Breast epithelium (tissue), 4 donors: ENCODE measurements around the gene TXNRD2. TPM values are rescaled to one million over a fixed set of nuclear protein-coding genes. Genes with fewer than 3 reads are reported as not detected.

ENCODE experiments used
- DNase-seq, 2 donors: peaks; one replicate each; pipeline ENCODE4 v3.0.0-alpha.2; 2019; ENCODE audit warnings: low spot score in 2 of 2
- H3K27ac ChIP-seq, 2 donors: fragments of 200-600 bp; sonication (generic) in 1 of 2; one replicate each; pipeline ENCODE4 v1.5.1; 2016 to 2019; ENCODE audit warnings: mild to moderate bottlenecking in 1 of 2
- H3K27me3 ChIP-seq, 2 donors: fragments of 200-600 bp; sonication (generic) in 1 of 2; one replicate each; pipeline versions ENCODE4 v1.5.1 to v1.6.0; 2017 to 2019; ENCODE audit warnings: control low read depth in 1 of 2, mild to moderate bottlenecking in 1 of 2
- H3K36me3 ChIP-seq: fragments of 200-600 bp; one replicate; pipeline ENCODE4 v1.5.1; 2019
- H3K4me1 ChIP-seq, 2 donors: fragments of 200-600 bp; sonication (generic); one replicate each; pipeline ENCODE4 v1.5.1; 2016 to 2019; ENCODE audit warnings: control low read depth in 1 of 2
- H3K4me3 ChIP-seq, 3 donors: fragments of 200-600 bp; sonication (generic); 1 replicate in 2 of 3; 2 replicates in 1 of 3; pipeline ENCODE4 v1.5.1; 2016 to 2019; ENCODE audit warnings: mild to moderate bottlenecking in 3 of 3, moderate library complexity in 2 of 3
- H3K9me3 ChIP-seq, 2 donors: fragments of 200-600 bp; sonication (generic) in 1 of 2; one replicate each; pipeline ENCODE4 v1.5.1; 2016 to 2019; ENCODE audit warnings: control low read depth in 1 of 2
- CTCF ChIP-seq, 3 donors: fragments of 450-650 bp; IDR thresholded peaks; one replicate each; pipeline ENCODE4 v1.5.1; 2016 to 2017; ENCODE audit warnings: antibody characterized with exemption in 3 of 3, mild to moderate bottlenecking in 3 of 3, moderate library complexity in 3 of 3
- POLR2A ChIP-seq: fragments of 450-650 bp; IDR thresholded peaks from one replicate; pipeline ENCODE4 v1.6.1; 2016; ENCODE audit warnings: antibody characterized with exemption, mild to moderate bottlenecking, moderate library complexity
- POLR2AphosphoS5 ChIP-seq, 3 donors: sonication (generic); formaldehyde crosslinking; IDR thresholded peaks; one replicate each; pipeline ENCODE4 v1.6.1; 2017; ENCODE audit warnings: antibody characterized with exemption in 3 of 3
- intact Hi-C: fragments of 100-400 bp; cut with DNase I; formaldehyde crosslinking; loops from one replicate; pipeline ENCODE4 v1.15.1; 2023; ENCODE audit warnings: low total_unique reads
- total RNA-seq, 3 donors: library from RNA; depleted of rRNA; stranded (reverse); fragments of >200 nt; gene quantifications; one replicate each; pipeline ENCODE4 v1.1.0, GENCODE V29; 2016

TXNRD2 gene
- total RNA-seq, 3 donors from 2014 or later: 13.8 to 22.8 (median 20.6) TPM

GRCh38 chr22:19974268-19974861 lies 32.7 kb upstream of the TXNRD2 start:
- intact Hi-C loops: loop anchor here (5.0 kb wide), 1 partner anchor 38 kb away; no protein-coding TSS in a partner anchor
- Histone ChIP-seq H3K27me3 (no peaks in the 10 kb centered on the region), H3K4me3 (no peak overlapping the region), H3K36me3 (no peaks in the 10 kb centered on the region), H3K9me3 (no peaks in the 10 kb centered on the region), H3K4me1 (no peaks in the 10 kb centered on the region), H3K27ac (no peak overlapping the region)
- TF ChIP-seq POLR2A: no peak
- no peak for TF ChIP-seq POLR2AphosphoS5 (IDR thresholded peaks at IDR 0.05)
- TF ChIP-seq CTCF (IDR thresholded peaks at IDR 0.05): no peak
- DNase-seq: no peak

DNA sequence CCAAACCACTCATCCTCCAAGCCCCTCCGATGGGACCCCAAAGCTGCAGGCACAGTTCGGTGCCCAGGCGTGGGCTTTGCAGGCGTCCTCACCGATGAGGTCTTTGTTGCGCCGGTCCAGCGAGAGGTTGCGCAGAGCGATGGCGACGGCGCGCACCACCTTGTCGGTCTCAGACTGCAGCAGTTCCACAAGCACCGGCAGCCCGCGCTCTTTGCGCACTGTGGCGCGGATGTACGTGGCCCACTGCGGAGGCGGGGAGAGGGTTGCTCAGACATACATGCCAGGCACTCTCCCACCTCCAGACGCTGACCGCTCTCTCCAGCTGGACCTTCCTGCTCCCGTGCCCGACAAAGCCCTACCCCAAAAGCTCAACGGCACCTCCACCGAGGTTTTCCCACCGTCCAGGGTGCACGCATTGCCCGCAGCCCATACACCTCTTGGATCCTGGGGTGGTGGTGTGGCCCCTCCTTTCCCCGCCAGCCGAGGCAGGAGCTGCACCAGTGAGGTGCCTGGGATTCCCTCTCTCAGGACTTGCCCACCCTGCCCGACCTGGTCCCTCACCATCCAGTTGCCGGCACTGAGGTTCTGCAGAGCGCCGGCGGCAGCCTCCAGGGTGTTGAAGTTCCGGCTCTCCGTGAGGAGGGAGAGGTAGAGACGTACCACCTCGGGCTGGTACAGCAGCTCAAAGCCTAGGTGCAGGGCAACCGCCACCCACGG lies 32.1 kb upstream of the TXNRD2 start:
- intact Hi-C loops: loop anchor here (5.0 kb wide), 1 partner anchor 39 kb away; no protein-coding TSS in a partner anchor
- DNase-seq: no peak
- no peaks in the 10 kb centered on the region for H3K27me3 ChIP-seq
- H3K4me3 ChIP-seq: no peak overlapping the region
- H3K36me3 ChIP-seq: no peaks in the 10 kb centered on the region
- TF ChIP-seq POLR2A (no peak), CTCF (IDR thresholded peaks at IDR 0.05) (no peak)
- no peaks in the 10 kb centered on the region for H3K9me3 ChIP-seq
- H3K27ac ChIP-seq: no peak overlapping the region
- H3K4me1 ChIP-seq: no peaks in the 10 kb centered on the region

- intact Hi-C loops: loop anchor here (5.0 kb wide), 1 partner anchor 39 kb away; no protein-coding TSS in a partner anchor
- no peaks in the 10 kb centered on the region for H3K4me1 ChIP-seq
- no peak for DNase-seq
- H3K4me3 ChIP-seq: no peak overlapping the region
- no peaks in the 10 kb centered on the region for H3K27me3 ChIP-seq
- H3K27ac ChIP-seq: no peak overlapping the region
- H3K36me3 ChIP-seq: no peaks in the 10 kb centered on the region
- no peaks in the 10 kb centered on the region for H3K9me3 ChIP-seq
- no peak for TF ChIP-seq POLR2AphosphoS5 (IDR thresholded peaks at IDR 0.05)
- TF ChIP-seq CTCF (IDR thresholded peaks at IDR 0.05): no peak
These were observed 31.3 kb upstream of the TXNRD2 start for GRCh38 chr22:19972652-19973550.

- DNase-seq: no peak
- H3K36me3 ChIP-seq: no peaks in the 10 kb centered on the region
- TF ChIP-seq CTCF (IDR thresholded peaks at IDR 0.05) (no peak), POLR2AphosphoS5 (IDR thresholded peaks at IDR 0.05) (no peak), POLR2A (no peak)
- H3K27me3 ChIP-seq: no peaks in the 10 kb centered on the region
- H3K9me3 ChIP-seq: no peaks in the 10 kb centered on the region
- no peak overlapping the region for H3K27ac ChIP-seq
- intact Hi-C loops: loop anchor here (5.0 kb wide), 1 partner anchor 40 kb away; no protein-coding TSS in a partner anchor
- no peaks in the 10 kb centered on the region for H3K4me1 ChIP-seq
- no peak overlapping the region for H3K4me3 ChIP-seq
These were observed 30.6 kb upstream of the TXNRD2 start for GRCh38 chr22:19972251-19972650.
